ENCODE data around the gene CACNA1H.
"Not testable (repeated sequence)": the region's sequence is repeated elsewhere in the genome, so short reads cannot be mapped to it uniquely, and the experiment has no call there.

CACNA1H gene

GRCh38 chr16:1215574-1216295 is 62.8 kb downstream of the CACNA1H start:
- FAIRE-seq = no peak

DNA sequence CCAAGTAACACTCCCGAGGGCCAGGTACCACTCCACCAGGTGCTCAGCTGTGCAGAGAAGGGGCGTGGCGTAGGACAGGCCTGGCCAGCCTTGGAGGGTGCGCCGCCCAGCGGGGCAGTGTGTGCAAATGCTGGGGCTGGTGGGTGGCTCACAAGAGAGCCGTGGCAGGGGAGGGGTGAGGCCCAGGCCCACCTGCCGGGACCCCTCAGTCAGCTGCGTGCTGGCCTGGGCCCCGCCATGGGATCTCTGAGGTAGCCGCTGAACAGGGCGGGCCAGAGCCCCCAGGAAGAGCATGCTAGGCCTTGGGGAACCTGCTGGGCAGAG is 63.4 kb downstream of the CACNA1H start:
- FAIRE-seq = no peak

GRCh38 chr16:1216681-1217400 is 63.9 kb downstream of the CACNA1H start:
- no peak for FAIRE-seq

- no peak for FAIRE-seq
Measured at GRCh38 chr16:1217526-1217925, 64.6 kb downstream of the CACNA1H start.

DNA sequence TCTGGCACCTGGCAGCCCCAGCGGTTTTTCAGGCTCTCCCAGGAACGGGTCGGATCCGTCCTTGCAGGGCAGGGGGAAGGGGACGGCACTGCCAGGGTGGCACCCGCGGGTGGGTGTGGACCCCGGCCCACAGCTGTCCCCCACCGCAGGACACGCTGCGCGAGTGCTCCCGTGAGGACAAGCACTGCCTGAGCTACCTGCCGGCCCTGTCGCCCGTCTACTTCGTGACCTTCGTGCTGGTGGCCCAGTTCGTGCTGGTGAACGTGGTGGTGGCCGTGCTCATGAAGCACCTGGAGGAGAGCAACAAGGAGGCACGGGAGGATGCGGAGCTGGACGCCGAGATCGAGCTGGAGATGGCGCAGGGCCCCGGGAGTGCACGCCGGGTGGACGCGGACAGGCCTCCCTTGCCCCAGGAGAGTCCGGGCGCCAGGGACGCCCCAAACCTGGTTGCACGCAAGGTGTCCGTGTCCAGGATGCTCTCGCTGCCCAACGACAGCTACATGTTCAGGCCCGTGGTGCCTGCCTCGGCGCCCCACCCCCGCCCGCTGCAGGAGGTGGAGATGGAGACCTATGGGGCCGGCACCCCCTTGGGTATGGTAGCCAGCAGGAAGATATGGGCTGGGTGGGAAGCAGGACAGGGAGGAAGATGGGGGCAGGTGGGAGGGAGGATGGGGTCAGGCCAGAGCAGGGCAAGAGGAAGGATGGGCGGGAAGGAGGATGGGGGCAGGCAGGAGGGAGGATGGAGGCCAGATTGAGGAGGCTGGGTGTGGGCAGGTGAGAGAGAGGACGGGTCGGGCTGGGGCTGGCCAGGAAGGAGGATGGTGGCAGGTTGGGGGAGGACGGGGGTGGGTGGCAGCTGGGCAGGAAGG is 65.4 kb downstream of the CACNA1H start:
- no peak for FAIRE-seq

DNA sequence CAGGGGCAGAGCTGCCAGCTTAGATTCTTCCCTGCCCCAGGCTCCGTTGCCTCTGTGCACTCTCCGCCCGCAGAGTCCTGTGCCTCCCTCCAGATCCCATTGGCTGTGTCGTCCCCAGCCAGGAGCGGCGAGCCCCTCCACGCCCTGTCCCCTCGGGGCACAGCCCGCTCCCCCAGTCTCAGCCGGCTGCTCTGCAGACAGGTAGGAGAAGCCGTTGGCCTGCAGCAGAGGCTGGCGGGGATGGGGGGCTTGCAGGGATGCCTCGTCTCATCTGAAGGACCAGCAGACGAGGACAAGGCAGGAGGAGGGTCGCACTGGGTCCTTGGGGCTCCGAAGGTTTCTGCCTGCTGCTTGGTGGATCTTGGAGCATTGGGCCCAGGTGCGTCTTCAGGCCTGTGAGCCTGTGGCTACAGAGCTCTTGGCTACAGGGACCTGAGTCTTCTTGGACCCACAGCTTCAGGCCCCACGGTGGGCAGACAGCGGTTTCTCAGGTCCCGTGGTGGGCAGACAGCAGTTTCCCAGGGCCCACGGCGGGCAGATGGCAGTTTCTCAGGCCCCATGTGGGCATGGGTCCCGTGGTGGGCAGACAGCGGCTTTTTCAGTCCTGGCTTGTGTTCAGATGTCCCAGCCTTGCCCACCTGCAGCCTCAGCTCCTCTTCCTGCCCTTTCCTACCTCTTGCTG is 66.2 kb downstream of the CACNA1H start:
- FAIRE-seq = no peak

GRCh38 chr16:1220098-1220728 is 67.3 kb downstream of the CACNA1H start:
- no peak for FAIRE-seq

DNA sequence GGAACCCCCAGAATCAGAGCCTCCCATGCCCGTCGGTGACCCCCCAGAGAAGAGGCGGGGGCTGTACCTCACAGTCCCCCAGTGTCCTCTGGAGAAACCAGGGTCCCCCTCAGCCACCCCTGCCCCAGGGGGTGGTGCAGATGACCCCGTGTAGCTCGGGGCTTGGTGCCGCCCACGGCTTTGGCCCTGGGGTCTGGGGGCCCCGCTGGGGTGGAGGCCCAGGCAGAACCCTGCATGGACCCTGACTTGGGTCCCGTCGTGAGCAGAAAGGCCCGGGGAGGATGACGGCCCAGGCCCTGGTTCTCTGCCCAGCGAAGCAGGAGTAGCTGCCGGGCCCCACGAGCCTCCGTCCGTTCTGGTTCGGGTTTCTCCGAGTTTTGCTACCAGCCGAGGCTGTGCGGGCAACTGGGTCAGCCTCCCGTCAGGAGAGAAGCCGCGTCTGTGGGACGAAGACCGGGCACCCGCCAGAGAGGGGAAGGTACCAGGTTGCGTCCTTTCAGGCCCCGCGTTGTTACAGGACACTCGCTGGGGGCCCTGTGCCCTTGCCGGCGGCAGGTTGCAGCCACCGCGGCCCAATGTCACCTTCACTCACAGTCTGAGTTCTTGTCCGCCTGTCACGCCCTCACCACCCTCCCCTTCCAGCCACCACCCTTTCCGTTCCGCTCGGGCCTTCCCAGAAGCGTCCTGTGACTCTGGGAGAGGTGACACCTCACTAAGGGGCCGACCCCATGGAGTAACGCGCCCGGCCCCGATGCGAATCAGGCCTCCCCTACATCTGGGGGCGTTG is 68.1 kb downstream of the CACNA1H start:
- no peak for FAIRE-seq

- FAIRE-seq = no peak
Measured at GRCh38 chr16:1221628-1222552, 69.0 kb downstream of the CACNA1H start.

DNA sequence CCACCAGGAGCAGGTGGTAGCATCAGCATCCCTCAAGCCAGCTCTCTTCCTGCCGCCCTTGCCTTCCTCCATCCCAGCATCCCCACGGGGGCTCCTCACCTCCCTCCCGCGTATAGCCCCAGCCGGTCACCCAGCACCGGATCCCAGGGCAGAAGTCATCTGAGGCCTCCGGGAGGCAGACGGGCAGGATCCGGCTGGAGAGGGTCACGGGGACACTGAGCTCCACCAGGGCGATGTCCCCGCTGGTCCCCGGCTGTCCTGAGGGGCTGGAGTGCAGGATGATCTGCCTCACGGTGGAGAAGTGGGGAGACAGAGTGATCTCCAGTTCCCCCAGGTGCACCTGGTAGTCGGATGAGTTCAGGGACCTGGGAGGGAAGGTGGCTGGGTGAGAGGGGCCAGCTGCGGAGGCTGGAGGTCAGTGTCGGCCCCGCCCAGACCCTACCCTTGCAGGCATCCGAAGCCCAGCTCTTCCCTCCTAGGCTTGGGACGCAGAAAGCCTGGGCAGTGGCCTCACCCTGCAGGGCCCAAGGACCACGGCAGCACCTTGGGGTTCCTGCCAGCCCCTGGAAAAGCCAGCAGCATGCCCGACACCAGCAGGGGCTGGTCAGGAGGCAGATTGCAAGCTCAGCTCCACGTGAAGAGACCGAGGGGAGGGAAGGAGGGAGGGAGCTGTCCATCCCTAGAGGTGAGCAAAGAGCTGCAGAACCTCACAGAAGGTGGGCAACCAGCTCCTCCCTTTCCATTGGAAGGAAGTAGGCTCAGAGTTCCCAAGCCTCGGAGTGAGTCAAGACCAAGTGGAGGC is 69.8 kb downstream of the CACNA1H start:
- FAIRE-seq = no peak

- FAIRE-seq = no peak
Measured at GRCh38 chr16:1223355-1224214, 70.7 kb downstream of the CACNA1H start.

- no peak for FAIRE-seq
Measured at GRCh38 chr16:1224558-1224957, 71.7 kb downstream of the CACNA1H start.

DNA sequence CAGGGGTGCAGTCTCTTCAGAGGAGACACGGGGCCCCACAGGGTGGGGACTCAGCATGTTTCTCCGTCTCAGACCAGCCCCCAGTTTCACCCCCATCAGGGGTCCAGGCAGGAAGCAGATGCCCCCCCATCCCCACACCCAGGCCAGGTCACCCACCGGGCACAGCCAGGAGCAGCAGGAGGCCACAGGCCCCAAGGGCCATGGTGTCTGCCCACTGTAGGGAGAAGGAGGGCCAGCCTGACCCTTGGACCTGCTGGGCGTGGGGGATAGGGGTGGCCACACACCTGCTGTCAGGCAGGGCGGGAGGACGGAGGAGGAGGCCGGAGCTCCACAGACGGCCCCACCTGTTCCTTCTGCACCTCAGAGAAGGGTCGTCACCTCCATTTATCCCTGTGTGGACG is 72.1 kb downstream of the CACNA1H start, which contains the start of gene TPSG1:
Gene TPSG1, minus strand, starts transcription at position 218 of the 401 bp plus-strand sequence. Its CDS starts 16 bp downstream, at position 202.
- no peak for FAIRE-seq

DNA sequence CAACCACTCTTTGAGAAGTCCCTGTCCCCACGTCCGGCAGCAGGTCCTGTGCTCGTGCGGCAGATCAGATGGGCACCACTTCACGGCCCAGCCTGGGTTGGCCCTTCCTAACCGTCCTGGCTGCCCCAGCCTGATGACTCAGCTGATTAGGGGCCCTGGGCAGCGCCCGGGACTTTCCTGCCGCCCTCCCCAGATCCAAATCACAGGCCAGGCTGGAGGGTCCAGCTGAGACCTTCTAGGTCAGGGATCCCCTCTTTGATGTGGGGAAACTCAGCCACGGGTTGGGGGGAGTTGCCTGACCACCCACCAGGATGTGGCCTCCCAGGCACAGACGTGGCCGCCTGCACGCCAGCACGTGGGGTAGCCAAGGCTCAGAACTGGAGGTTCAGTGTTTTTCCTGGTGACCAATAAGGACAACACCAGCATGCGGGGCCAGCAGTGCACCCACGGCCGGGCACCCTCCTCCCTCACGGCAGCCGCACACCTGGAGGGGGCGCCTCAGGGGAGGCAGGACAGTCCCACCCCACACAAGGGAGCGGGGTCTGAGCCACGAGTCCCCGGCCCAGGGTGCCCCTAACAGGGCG is 72.9 kb downstream of the CACNA1H start:
- not testable (repeated sequence) for FAIRE-seq

GRCh38 chr16:1226692-1227091 is 73.8 kb downstream of the CACNA1H start:
- not testable (repeated sequence) for FAIRE-seq

DNA sequence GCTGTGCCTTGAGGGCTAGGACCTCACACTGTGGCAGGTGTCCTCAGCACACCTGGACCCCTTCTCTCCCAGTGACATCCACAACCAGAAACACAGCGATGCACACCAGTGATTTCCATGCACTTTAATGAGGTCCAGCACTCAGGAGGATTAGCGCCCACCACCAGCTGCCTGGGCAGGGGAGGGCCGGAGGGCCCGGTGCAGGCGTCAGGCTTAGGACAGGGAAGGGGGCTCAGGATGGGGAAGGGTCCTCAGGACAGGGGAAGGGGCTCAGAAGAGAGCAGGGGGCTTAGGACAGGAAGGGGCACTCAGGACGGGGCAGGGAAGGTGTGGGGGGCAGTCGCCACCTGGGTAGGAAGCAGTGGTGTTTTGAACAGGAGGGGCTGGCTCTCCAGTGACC is 75.3 kb downstream of the CACNA1H start:
- not testable (repeated sequence) for FAIRE-seq

DNA sequence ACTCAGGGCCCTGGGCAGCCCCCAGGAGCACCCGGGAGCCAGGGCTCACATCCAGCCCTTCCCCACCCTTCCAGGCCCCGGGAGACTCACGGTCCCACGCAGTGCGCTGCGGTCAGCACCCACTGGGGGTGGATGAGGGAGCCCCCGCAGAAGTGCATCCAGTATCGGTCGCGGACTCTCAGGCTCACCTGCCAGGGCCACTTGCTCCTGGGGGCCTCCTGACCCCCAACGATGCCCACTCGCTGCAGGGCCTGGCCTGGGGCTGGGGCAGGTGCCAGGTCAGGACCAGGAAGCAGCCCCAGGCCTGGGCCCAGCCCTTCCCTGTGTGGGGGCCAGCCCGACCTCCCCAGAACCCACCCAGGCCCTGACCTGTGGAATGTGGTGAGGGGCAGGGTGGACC is 76.6 kb downstream of the CACNA1H start:
- not testable (repeated sequence) for FAIRE-seq

GRCh38 chr16:1230084-1230470 is 77.2 kb downstream of the CACNA1H start, which contains the start of gene TPSB2:
TSS of gene TPSB2 (minus strand) at chr16:1230184. CDS start at chr16:1229951, 233 bp downstream.
- not testable (repeated sequence) for FAIRE-seq
